GM21723 (cell line): ENCODE data around the gene PLXNA3.
A peak's percentile ranks its signal among the peaks of the same experiment; 100 is the strongest.

ENCODE experiments used
- ATAC-seq: cut with Tn5 transposase; IDR thresholded peaks from one replicate; pipeline ENCODE4 v1.9.1; 2021; ENCODE audit warnings: mild to moderate bottlenecking, moderate library complexity; ENCODE audit not compliant: unreplicated experiment

PLXNA3 gene

DNA sequence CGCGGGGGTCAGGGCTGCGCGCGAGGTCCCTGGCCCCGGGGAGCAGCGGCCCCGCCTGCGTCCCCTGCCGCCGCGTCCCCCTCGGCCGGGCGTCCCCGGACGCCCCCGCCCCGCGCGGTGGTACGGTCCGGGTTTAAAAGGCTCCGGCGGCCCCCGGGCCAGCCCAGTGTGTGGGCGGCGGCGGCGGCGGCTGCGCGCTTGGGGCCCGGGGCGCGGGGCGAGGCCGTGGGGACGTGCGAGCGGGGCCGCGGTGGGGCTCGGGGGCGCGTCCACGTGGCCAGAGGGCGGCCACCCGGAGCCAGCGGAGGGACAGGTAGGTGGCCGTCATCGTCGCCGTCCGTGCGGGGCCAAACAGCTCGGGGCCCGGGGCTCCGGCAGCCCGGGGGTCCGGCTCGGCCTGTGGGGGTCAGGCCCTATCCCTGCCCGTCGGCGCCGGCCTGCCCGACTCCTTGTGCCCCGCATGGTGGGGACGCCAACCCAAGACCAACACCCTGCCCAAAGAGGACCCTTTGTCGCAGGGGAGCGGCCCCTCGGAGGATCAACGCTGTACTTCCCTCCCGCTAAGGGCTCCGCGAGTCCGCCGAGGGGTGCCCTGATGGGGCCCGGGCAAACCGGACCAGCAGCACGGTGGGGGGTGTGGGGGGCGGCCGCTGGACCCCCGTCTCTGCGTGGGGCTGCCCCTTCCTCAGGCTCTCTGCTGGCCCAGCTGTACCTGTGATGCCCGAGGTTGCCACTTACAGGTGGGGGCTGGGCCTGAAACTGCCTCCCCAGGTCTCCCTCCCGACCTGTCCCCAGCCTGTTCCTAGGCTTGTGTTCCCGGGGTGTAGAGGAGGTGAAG lies at the start of gene PLXNA3:
Gene PLXNA3 (plus strand): TSS at position 166 of the 838 bp plus-strand sequence. CDS start 1,903 bp downstream, outside the sequence.
- peak; percentile 56 for ATAC-seq

DNA sequence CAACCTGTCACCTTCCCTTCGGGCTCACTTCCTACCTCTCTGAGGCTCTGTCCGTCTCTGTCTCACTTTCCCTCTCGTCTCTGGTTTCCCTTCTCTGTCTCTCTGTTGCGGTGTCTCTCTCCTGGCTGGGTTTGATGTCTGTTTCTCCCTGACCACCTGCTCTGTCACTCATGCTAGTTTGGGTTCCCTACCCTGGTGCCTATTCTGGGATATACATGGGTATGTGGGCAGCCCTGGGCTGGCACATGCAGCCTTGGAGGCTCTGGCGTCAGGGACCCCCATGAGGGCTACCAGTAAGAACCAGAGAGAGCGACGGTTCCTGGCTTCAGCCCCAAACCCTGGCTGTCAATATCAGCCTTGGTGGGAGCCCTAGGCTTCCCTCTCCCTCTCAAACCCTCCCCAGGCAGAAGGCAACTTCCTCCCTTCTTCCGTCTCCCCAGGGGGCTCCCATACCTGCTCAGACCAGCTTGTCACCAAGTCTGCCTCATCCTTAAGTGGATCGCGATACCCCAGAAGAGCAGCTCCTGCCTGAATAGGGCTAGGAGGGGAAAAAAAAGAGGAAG lies 49.3 kb upstream of the PLXNA3 start:
- ATAC-seq, result peak; percentile 5

DNA sequence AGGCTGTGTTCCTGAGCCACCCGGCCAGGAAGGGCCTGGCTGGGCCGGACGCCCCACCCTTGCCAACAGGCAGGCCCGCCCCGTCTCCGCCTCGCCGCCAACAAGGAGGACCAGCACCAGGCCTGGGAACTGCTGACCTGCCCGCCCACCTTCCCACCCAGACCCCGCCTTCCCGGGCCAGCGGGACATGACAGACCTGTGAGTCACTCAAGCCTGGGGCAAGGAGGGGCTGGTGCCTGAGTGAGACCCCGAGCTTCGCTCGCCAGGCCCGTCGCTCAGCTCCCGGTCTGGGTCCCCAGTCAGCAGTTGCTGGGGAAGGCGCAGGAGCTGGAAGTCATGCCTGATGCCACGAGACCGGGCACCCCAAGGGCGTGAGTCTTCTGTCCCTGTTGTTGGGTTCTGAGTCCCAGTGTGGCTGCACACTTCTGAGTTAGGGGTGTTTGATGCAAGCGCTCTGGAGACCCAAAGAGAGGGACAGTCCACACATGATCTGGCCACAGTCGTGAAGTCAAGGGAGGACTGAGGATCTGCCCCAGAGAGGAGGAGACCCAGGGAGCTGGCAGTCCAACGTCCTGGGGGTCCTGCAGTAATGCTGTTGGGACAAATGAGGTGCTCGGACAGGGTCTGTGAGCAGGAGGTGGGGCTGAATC lies 48.7 kb upstream of the PLXNA3 start, which contains the start of gene DNASE1L1:
Gene DNASE1L1 (minus strand): TSS at position 33 of the 650 bp plus-strand sequence. CDS start 3,686 bp downstream, outside the sequence.
- peak; percentile 55 for ATAC-seq

DNA sequence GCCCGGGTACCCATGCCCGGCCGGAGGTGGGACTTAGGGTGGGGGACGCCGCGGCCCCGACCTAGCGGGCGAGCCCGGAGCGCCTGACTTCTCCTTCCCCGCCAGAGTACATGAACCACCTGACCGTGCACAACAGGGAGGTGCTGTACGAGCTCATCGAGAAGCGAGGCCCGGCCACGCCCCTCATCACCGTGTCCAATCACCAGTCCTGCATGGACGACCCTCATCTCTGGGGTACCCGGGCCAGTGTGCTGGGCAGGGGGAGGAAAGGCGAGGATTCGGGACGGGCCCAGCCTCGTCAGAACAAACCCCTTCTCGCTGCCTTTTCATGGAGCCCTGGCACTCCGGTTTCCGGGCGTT lies 46.1 kb upstream of the PLXNA3 start:
- peak; percentile 61 for ATAC-seq

DNA sequence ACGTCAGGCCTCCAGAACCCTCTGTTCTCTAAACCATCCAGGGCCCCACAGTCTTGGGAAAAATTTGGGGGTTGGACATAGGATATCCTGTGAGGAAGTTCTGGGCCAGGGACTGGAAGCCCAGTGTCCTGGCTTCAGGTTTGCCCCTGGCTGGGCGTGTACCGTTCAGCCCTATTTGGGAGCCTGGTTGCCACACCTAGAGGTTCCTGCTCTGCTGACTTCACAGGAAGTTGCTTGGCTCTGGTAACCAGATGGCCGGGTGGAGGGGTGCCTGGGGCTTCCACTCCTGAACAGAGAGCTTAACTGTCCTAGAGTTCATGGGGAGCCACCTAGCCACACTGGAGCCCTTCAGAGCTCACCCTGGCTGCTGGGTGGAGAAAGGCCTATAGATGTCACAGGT lies 45.6 kb upstream of the PLXNA3 start:
- ATAC-seq, result no peak

DNA sequence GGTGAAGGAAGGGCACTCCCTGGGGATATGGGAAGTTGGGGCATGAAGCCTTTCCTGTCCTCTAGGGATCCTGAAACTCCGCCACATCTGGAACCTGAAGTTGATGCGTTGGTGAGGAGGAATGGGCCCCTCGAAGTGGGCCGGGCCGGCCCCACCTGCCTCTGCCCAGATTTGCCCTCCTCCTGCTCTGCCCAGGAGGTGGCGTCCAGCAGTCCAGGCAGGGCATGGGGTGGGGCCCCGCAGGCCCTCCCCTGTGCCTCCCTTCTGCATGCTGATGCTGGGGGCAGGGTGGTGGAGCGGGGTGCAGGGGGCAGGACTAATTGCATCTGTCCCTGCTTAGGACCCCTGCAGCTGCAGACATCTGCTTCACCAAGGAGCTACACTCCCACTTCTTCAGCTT lies 44.9 kb upstream of the PLXNA3 start:
- ATAC-seq, result no peak

DNA sequence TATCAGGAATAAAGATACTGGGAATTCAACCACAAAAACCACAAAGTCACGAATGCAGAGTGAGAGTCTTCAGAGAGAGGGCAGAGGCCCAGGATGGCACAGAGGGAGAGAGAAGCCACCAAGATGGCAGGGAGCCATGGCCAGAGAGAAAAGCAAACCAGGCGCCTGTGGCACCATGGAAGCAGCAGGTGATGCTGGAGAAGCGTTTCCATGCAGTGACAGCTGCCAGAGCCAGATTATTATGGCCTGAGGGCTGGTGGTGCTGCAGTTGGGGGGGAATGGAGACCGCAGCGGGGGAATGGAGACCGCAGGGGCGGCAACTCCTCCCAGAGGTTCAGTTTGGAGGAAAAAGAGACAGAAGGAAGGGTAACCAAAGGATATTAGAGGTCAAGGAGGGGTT lies 40.9 kb upstream of the PLXNA3 start:
- ATAC-seq, result no peak

DNA sequence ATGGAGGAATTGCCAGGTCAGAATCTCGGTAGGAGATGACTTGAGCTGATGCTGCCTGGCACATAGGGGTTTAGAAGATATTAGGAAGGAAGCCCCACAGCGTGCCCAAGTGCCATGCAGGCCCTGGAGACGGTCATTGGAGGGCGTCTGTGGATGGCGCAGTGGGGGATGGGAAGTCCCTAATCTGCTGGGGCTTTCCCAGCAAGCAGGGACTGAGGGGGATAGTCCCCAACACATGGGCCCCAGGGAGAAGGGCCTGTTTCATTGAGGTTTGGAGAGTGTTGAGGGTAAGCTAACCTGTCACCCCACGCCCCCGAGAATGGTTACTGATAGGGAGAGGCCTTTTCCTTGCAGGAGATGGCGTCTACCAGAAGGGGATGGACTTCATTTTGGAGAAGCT lies 38.9 kb upstream of the PLXNA3 start:
- ATAC-seq, result no peak

DNA sequence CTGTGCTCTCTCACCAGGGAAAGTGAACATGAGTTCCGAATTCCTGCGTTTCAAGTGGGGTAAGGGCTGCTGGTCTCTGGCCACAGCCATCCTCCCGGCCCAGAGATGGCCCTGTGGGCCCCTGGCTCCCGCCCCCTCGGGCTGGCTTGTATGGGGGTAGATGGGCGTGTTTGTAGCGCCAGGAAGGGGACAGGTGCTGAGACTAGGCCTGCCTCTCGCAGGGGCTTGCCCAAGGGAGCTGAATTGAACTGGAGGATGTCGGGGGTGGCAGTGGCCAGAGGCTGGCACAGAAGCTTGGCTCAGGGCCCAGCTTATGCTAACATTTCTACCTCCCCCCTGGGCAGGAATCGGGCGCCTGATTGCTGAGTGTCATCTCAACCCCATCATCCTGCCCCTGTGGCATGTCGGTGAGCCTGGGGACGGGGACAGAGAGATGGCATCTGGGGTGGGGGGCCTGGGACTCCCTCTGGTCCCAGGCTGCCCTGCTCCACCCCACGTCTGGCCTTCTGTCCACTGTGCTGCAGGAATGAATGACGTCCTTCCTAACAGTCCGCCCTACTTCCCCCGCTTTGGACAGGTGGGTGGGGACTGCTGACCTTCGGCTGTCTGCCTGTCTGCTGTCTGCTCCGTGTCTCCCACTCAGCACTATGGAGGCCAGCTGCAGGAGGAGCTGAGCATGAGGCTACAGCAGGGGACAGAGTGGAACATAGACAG lies 38.2 kb upstream of the PLXNA3 start:
- no peak for ATAC-seq

DNA sequence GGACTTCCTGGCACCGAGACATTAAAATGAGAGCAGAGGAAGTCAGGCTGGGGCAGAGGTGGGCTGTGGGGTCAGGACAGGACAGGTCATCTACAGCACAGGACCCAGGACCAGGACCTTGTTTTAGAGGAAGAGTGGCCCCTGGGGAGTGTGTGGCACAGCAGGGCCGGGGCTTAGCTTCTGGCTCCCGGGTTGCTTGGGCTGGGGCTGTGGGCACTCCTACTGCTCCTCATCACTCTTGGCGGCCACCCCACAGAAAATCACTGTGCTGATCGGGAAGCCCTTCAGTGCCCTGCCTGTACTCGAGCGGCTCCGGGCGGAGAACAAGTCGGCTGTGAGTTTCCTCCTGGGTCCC lies 37.7 kb upstream of the PLXNA3 start:
- ATAC-seq, result no peak

DNA sequence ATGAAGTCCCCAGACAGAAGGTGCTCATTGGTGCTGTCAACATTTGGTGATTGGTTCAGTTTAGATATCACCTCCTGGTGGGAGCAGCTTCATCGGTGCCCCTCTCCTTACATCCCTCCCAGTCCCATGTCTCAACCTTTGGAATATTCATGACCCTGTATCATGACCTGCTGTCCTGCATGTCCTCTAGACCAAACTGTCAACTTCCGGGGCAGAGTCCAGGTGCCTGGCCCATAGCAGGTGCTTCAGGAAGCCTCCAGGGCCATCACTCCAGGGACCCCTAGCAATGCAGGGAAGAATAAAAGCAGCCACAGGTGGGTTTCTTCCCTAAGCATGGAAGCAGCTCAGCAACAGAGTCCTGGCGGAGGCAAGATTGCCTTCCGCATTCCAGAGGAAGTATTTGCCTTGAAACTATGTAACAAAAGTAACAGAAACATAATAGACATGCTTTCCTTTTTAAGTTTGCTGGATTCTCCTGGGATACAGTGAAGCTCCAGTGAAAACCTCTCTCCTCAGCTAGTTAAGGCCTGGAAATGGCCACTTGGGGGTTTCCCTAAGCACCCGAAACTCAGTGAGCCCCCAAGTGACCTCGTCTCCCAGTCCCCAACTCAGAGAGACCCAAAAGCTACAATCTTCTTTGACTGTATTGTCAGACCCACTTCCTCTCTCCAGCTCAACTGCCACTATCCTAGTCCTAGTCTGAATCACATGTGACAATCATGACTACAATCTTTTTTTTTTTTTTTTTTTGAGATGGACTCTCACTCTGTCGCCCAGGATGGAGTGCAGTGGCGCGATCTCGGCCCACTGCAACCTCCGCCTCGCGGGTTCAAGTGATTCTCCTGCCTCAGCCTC lies 30.9 kb upstream of the PLXNA3 start:
- no peak for ATAC-seq

DNA sequence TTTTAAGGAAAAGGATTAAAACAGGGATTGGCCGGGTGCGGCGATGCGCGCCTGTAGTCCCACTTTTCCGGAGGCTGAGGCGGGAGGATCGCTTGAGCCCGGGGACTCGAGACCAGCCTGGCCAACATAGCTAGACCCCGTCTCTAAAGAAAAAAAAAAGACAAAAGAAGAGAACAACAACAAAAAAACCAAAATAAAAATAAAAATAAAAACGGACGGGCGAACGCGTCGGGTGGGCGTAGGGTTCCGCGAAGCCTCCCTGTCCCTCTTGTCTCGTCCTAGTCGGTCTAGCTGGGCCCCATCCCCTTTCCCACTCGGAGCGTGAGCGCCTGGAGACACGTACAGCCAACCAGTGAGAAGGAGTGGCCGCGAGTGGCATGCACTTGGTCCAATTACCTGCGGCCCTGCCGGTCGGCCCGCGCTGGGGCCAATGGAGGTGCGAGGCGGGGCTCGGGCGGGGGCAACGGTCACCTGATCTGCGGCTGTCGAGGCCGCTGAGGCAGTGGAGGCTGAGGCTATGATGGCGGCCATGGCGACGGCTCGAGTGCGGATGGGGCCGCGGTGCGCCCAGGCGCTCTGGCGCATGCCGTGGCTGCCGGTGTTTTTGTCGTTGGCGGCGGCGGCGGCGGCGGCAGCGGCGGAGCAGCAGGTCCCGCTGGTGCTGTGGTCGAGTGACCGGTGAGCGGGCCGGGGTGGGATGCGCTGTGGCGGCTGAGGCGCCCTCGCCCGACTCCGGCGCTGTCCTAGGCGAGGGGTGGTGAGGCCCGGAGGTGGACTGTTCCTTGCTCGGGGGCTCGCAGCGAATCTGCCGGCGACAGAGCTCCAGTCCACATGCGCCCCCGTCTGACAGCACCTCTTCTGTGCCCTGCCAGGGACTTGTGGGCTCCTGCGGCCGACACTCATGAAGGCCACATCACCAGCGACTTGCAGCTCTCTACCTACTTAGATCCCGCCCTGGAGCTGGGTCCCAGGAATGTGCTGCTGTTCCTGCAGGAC lies 29.6 kb upstream of the PLXNA3 start, which contains the start of gene ATP6AP1:
Gene ATP6AP1 (plus strand): TSS at position 502 of the 996 bp plus-strand sequence. CDS start 16 bp downstream, at position 518.
- ATAC-seq, result peak; percentile 95

DNA sequence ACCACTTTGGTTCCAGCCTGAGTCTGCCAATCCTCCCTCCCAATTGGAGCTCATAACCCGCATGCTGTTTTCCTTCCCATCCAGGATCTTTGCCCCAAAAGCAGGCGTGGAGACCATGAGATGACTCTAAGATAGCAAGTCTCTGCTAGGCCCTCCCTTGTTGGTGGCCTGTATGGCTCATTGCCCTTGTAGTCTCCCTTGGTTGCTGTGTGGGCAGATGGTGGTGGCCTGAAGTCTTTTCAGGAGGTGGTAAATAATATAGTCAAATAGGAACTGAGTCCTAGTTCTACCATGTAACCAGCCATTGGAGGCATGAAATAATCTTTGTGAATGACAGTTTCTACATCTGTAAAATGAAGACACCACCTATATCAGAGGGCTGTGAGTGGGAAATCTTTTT lies 28.4 kb upstream of the PLXNA3 start:
- no peak for ATAC-seq

DNA sequence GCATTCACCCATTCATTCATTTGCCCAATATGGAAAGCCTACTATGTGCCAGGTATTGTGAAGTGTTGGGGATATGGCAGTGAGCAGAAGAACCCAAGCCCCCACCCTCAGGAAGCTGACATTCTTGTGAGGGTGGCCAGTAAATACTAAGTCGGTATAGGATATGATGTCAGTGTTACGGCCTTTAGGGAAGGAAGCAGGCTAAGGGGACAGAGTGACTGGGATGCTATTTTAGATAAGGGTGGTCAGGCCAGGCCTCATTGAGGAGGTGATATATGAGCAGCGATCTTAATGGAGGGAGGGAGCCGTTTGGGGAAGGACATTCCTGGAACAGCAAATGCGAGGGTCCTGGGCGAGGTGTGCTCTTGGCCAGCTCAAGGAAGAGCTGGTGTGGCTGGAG lies 27.6 kb upstream of the PLXNA3 start:
- no peak for ATAC-seq

DNA sequence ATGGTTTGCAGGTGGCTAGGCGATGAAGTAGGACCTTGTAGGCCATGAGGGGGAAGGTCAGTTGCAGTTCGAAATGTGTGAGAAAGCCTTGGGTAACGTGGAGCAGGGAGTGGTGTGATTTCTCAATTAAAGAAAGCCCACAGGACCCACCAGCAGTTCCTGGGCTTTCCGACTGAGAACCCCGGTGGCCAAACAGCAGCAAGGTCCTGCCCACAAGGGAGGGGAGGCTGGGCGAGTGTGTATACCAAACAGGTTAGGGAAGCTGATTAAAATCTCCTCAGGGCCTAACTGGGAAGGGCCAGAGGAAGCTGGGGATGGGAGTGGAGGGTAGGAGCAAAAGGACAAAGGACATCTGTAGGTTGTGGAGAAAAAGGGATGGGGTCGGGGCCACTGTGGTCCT lies 27.2 kb upstream of the PLXNA3 start:
- no peak for ATAC-seq

DNA sequence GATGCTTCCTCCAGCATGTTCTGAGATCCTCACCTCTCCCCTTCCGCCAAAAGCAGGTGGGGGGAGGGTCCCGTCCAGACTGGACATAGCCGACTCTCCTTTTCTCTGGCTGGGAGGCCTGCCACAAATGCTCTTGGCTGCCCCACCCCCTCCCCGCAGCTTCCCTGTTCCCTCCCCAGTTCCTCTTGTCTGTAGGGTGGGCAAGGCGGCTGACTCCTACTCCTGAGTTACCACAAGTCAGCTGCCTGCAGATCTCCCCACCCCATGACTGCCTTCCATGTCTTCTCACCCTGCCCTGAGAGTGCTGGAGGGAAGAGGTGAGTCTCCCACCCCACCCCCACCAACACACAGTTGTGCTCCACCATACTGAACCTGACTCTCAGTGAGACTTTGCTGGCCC lies 26.7 kb upstream of the PLXNA3 start:
- ATAC-seq, result no peak

DNA sequence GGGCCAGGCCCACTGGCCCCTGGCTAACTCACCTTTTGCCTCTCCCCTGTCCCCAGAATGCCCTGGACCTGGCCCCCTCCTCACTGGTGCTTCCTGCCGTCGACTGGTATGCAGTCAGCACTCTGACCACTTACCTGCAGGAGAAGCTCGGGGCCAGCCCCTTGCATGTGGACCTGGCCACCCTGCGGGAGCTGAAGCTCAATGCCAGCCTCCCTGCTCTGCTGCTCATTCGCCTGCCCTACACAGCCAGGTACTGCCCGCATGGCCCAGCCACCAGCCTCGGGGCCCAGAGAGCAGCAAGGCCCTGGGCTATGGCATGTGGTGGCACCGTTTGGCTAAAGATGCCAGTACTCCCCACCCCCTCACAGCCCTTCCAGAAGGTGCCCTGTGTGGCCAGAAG lies 25.9 kb upstream of the PLXNA3 start:
- ATAC-seq, result no peak

DNA sequence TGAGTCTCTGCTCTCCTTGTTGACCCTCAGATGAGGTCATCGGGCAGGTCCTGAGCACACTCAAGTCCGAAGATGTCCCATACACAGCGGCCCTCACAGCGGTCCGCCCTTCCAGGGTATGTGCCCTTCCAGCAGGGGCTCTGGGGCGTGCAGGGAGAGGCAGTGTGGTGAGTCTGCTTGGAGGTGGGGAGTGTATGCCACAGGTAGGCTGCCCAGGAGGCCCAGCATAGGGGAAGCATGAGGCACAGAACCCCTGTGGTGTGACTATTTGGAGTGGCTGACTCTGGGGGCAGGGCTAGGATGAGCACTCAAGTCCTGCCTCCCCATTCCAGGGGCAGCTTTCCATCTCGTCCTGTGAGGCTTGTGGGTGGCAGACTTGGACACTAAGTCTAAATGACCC lies 24.5 kb upstream of the PLXNA3 start:
- no peak for ATAC-seq
